GM21529 (cell line): Measurements from ENCODE around the gene DNM3.
A peak's percentile ranks its signal among the peaks of the same experiment; 100 is the strongest.

Experiments used
- ATAC-seq: cut with Tn5 transposase; IDR thresholded peaks from one replicate; pipeline ENCODE4 v1.9.1; 2021; ENCODE audit not compliant: unreplicated experiment

DNM3 gene

GRCh38 chr1:172163498-172164215 is 322.4 kb downstream of the DNM3 start:
- no peak for ATAC-seq

GRCh38 chr1:172165403-172165802 is 324.1 kb downstream of the DNM3 start:
- ATAC-seq = no peak

GRCh38 chr1:172167796-172168596 is 326.7 kb downstream of the DNM3 start:
- ATAC-seq = no peak

- ATAC-seq = no peak
Observed at GRCh38 chr1:172168597-172168872, 327.2 kb downstream of the DNM3 start.

GRCh38 chr1:172169836-172170235 is 328.5 kb downstream of the DNM3 start:
- no peak for ATAC-seq

GRCh38 chr1:172172352-172172831 is 331.1 kb downstream of the DNM3 start:
- ATAC-seq = no peak

GRCh38 chr1:172176206-172176605 is 334.9 kb downstream of the DNM3 start:
- ATAC-seq = no peak

- no peak for ATAC-seq
Observed at GRCh38 chr1:172177849-172178248, 336.6 kb downstream of the DNM3 start.

- no peak for ATAC-seq
Observed at GRCh38 chr1:172178886-172179285, 337.6 kb downstream of the DNM3 start.

GRCh38 chr1:172179918-172180317 is 338.6 kb downstream of the DNM3 start:
- ATAC-seq = no peak

GRCh38 chr1:172180501-172181285 is 339.4 kb downstream of the DNM3 start:
- peak; percentile 55 for ATAC-seq

GRCh38 chr1:172184506-172185191 is 343.4 kb downstream of the DNM3 start:
- ATAC-seq = peak; percentile 2

GRCh38 chr1:172185211-172185610 is 343.9 kb downstream of the DNM3 start:
- peak; percentile 65 for ATAC-seq

GRCh38 chr1:172185996-172186395 is 344.7 kb downstream of the DNM3 start:
- no peak for ATAC-seq

GRCh38 chr1:172201572-172201971 is 360.3 kb downstream of the DNM3 start:
- ATAC-seq = no peak

GRCh38 chr1:172203135-172203823 is 362.0 kb downstream of the DNM3 start:
- ATAC-seq = no peak

GRCh38 chr1:172203902-172204301 is 362.6 kb downstream of the DNM3 start:
- no peak for ATAC-seq

GRCh38 chr1:172206256-172206655 is 365.0 kb downstream of the DNM3 start:
- ATAC-seq = no peak

GRCh38 chr1:172208635-172209034 is 367.3 kb downstream of the DNM3 start:
- no peak for ATAC-seq

GRCh38 chr1:172211221-172211620 is 369.9 kb downstream of the DNM3 start:
- ATAC-seq = no peak
